CD4-positive, alpha-beta T cell (primary cell): Measurements from ENCODE around the gene ECHDC3. TPM values are rescaled to one million over a fixed set of nuclear protein-coding genes. Genes with fewer than 3 reads are reported as not detected.

Experiments
- ATAC-seq: fragments of 200-7000 bp; cut with Tn5 transposase; one replicate; pipeline ENCODE4 v1.10.0; 2022; ENCODE audit warnings: mild to moderate bottlenecking; ENCODE audit not compliant: poor library complexity
- CTCF ChIA-PET: fragments of 350-600 bp; sonication (Branson Sonifier 250); formaldehyde crosslinking; loops from one replicate; lab custom pipeline; 2021; ENCODE audit warnings: antibody characterized with exemption, inconsistent platforms; lab: Charles Lee
- POLR2A ChIA-PET: fragments of 350-600 bp; sonication (Branson Sonifier 250); formaldehyde crosslinking; loops from one replicate; lab custom pipeline; 2021; ENCODE audit warnings: antibody characterized with exemption, inconsistent platforms; lab: Charles Lee
- DNase-seq, 14 experiments: peaks; one replicate each; pipeline ENCODE4 v3.0.0-alpha.2; 2013 to 2020; ENCODE audit warnings: mixed read lengths in 2 of 14
- H3K27ac ChIP-seq, 2 donors: one replicate each; pipeline versions ENCODE4 v1.5.1 to v1.7.0; 2013; ENCODE audit warnings: low read length in 2 of 2, low read depth in 1 of 2, mild to moderate bottlenecking in 1 of 2
- H3K27me3 ChIP-seq, 2 experiments: 1 replicate in 1 of 2; 2 replicates in 1 of 2; pipeline versions ENCODE4 v1.6.1 to v1.7.0; 2013; ENCODE audit warnings: low read length in 2 of 2, control low read depth in 1 of 2, mild to moderate bottlenecking in 1 of 2, moderate library complexity in 1 of 2; ENCODE audit not compliant: insufficient read depth in 2 of 2, control insufficient read depth in 1 of 2
- H3K36me3 ChIP-seq: one replicate; pipeline ENCODE4 v1.6.1; 2013; ENCODE audit warnings: low read length, control low read depth; ENCODE audit not compliant: insufficient read depth
- H3K4me1 ChIP-seq: one replicate; pipeline ENCODE4 v1.6.1; 2013; ENCODE audit warnings: low read length, control low read depth; ENCODE audit not compliant: insufficient read depth
- H3K4me3 ChIP-seq: one replicate; pipeline ENCODE4 v1.5.1; 2013; ENCODE audit warnings: mild to moderate bottlenecking, low read length, moderate library complexity
- H3K9me3 ChIP-seq, 2 experiments: 1 replicate in 1 of 2; 2 replicates in 1 of 2; pipeline versions ENCODE4 v1.6.1 to v1.7.0; 2013; ENCODE audit warnings: low read length in 2 of 2, mild to moderate bottlenecking in 2 of 2, control low read depth in 1 of 2, moderate library complexity in 1 of 2; ENCODE audit not compliant: control insufficient read depth in 1 of 2, insufficient read depth in 1 of 2
- H3K27ac Mint-ChIP-seq: one replicate; pipeline ENCODE4 v1.8.0; 2020; ENCODE audit warnings: mixed read lengths
- H3K27me3 Mint-ChIP-seq: one replicate; pipeline ENCODE4 v1.8.0; 2021; ENCODE audit warnings: mixed read lengths
- H3K36me3 Mint-ChIP-seq: one replicate; pipeline ENCODE4 v1.8.0; 2021; ENCODE audit warnings: low read depth, mixed read lengths
- H3K4me1 Mint-ChIP-seq: one replicate; pipeline ENCODE4 v1.8.0; 2021; ENCODE audit warnings: low read depth, mixed read lengths
- H3K4me3 Mint-ChIP-seq: one replicate; pipeline ENCODE4 v1.8.0; 2020; ENCODE audit warnings: mild to moderate bottlenecking, mixed read lengths
- H3K9me3 Mint-ChIP-seq: one replicate; pipeline ENCODE4 v1.8.0; 2020; ENCODE audit warnings: mixed read lengths
- CTCF ChIP-seq: fragments of 200-600 bp; IDR thresholded peaks from one replicate; pipeline ENCODE4 v1.8.0; 2022; ENCODE audit warnings: antibody characterized with exemption, mild to moderate bottlenecking
- intact Hi-C, 2 experiments: fragments of 100-400 bp; cut with DNase I in 1 of 2; cut with micrococcal nuclease in 1 of 2; formaldehyde crosslinking; loops; one replicate each; pipeline versions ENCODE4 v1.15.1 to v1.9.0; 2023 to 2025; cut with DNase I, micrococcal nuclease
- total RNA-seq, 174 experiments: library from RNA in 2 of 174; stranded (reverse) in 2 of 174; gene quantifications; one replicate each; pipeline ENCODE4 v1.2.3 and lab custom pipeline; 2021 to 2026

The ECHDC3 gene
- total RNA-seq, 2 experiments from 2014 or later: 1.5 to 1.6 TPM

- ChIA-PET POLR2A (no interaction called here), CTCF (no interaction called here)
- no peaks in the 10 kb centered on the region for H3K9me3 Mint-ChIP-seq
- no peak for TF ChIP-seq CTCF
- DNase-seq (no peak), ATAC-seq (no peak)
- Histone ChIP-seq H3K4me1 (no peaks in the 10 kb centered on the region), H3K36me3 (no peaks in the 10 kb centered on the region), H3K27me3 (no peaks in the 10 kb centered on the region), H3K4me3 (no peak overlapping the region), H3K27ac (no peak overlapping the region), H3K9me3 (no peaks in the 10 kb centered on the region)
- no peaks in the 10 kb centered on the region for H3K4me1 Mint-ChIP-seq
- H3K4me3 Mint-ChIP-seq: no peak overlapping the region
- no peak overlapping the region for H3K27ac Mint-ChIP-seq
- no peaks in the 10 kb centered on the region for H3K27me3 Mint-ChIP-seq
- intact Hi-C loops: no loop called here
- no peaks in the 10 kb centered on the region for H3K36me3 Mint-ChIP-seq
Measured at GRCh38 chr10:11793762-11794479, 51.7 kb downstream of the ECHDC3 start.

- Mint-ChIP-seq H3K27ac (no peak overlapping the region), H3K27me3 (no peaks in the 10 kb centered on the region), H3K9me3 (no peaks in the 10 kb centered on the region), H3K4me1 (no peaks in the 10 kb centered on the region), H3K36me3 (no peaks in the 10 kb centered on the region), H3K4me3 (no peak overlapping the region)
- ChIA-PET POLR2A (no interaction called here), CTCF (no interaction called here)
- no peaks in the 10 kb centered on the region for H3K4me1 ChIP-seq
- H3K4me3 ChIP-seq: no peak overlapping the region
- intact Hi-C loops: no loop called here
- ATAC-seq (no peak), DNase-seq (no peak)
- H3K9me3 ChIP-seq: no peaks in the 10 kb centered on the region
- H3K36me3 ChIP-seq: no peaks in the 10 kb centered on the region
- no peak for TF ChIP-seq CTCF
- no peak overlapping the region for H3K27ac ChIP-seq
- no peaks in the 10 kb centered on the region for H3K27me3 ChIP-seq
Measured at GRCh38 chr10:11794566-11794965, 52.4 kb downstream of the ECHDC3 start.

- ChIA-PET POLR2A (no interaction called here), CTCF (no interaction called here)
- no peaks in the 10 kb centered on the region for H3K4me1 ChIP-seq
- no peak for TF ChIP-seq CTCF
- H3K4me3 ChIP-seq: no peak overlapping the region
- no peaks in the 10 kb centered on the region for H3K9me3 ChIP-seq
- no peaks in the 10 kb centered on the region for H3K27me3 Mint-ChIP-seq
- H3K36me3 ChIP-seq: no peaks in the 10 kb centered on the region
- no peaks in the 10 kb centered on the region for H3K27me3 ChIP-seq
- no peak overlapping the region for H3K4me3 Mint-ChIP-seq
- no peaks in the 10 kb centered on the region for H3K4me1 Mint-ChIP-seq
- no peak overlapping the region for H3K27ac ChIP-seq
- no peak for DNase-seq
- no peak for ATAC-seq
- intact Hi-C loops: no loop called here
- no peaks in the 10 kb centered on the region for H3K9me3 Mint-ChIP-seq
- H3K27ac Mint-ChIP-seq: no peak overlapping the region
- no peaks in the 10 kb centered on the region for H3K36me3 Mint-ChIP-seq
Measured at GRCh38 chr10:11795101-11795920, 53.1 kb downstream of the ECHDC3 start.
